ENCODE measurements around the gene KPNB1.
A peak's percentile ranks its signal among the peaks of the same experiment; 100 is the strongest.

Gene KPNB1

DNA sequence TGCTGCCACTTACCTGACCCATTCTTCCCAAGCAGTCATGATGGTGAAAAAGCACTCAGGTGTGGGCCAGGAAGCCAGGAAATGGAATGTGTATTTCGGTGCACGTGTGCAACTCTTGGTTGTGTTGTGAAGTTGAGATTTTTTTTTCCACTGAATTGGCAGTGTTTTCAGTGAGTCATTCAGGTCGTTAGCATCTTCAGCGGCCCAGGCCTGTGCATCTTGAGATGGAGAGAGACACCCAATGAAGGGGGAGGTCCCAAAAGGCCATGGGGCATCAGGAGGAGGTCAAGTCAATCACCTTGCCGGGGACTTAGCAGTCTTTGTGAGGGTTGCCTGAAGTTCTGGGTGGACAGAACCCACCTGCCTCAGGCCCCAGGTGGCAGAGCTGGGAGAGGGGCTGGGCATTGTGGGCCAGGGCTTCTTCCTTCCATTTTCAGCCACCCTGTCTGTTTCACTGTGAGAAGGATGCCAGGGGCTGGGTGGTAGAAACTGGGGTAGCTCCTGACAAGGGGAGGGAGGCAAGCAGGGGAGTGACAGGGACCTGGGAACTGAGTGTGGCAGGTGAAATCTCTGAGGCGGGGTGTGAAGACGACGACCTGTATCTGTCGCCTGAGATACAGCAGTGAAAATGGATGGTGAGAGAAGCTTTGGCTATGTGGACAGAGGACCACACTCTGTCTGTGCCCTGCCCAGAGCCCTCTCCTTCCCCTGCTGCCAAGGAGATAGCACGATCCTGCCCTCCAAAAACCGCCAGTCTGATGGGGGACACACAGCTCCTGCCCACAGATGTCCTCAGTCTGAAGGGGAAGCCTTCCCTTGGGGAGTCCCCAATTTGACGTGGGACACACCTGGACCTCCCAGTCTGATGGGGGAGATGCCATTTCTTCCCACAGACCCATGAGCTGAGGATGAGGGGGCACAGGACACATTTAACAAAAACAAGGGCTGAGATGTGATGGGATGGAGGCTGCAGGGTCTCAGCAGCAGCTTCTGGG lies 56.1 kb downstream of the KPNB1 start:
- no peaks in the 10 kb centered on the region for H3K9me3 Mint-ChIP-seq
- H3K4me1 Mint-ChIP-seq, result peaks cover 72% of the 10 kb centered on the region
- ATAC-seq (peak; percentile 56), DNase-seq (ENCODE audit: low spot score in 2 of 2) (peak in 1 of 2 donors; percentile 78)
- peaks cover 79% of the 10 kb centered on the region for H3K36me3 Mint-ChIP-seq
- peak overlapping the region; percentile 95 for H3K27ac Mint-ChIP-seq
- peak overlapping the region; percentile 76 for H3K4me3 Mint-ChIP-seq

DNA sequence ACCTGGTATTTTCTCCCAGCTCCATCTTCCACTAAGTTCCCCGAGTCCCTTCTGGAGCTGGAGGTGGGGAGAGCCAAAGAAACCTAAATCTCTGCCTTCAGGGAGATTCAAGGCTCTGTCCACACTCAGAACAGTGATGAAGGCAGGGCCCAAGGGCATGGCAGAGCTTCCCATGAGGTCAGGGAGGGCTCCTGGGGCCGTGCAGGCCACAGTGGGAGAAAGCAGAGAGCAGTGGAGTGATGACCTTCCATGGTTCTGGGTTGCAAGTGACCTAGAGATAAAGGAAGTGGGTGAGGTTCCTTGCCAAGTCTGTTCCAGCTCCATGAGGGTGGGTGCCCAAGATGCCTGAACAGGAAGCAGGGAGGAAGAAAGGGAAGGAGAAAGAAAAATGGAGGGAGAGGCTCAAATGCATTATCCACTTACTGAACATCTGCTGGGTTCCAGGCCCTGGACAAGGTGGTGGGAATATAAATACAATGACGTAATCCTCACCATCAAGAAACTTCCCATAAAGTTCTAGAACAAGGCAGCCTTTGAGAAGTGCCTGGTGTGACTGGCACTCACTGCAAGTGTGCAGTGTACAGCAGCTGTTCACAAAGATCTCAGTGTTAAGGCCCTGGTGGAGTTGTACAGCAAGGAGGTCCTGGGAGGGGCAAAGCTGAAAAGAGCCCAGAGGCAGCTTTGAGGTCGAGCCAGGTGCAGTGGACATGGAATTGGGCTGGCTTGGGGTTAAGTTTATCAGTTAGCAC lies 57.5 kb downstream of the KPNB1 start:
- no peak for DNase-seq (ENCODE audit: low spot score in 2 of 2)
- peaks cover 69% of the 10 kb centered on the region for H3K4me1 Mint-ChIP-seq
- no peak for ATAC-seq
- no peaks in the 10 kb centered on the region for H3K9me3 Mint-ChIP-seq
- H3K4me3 Mint-ChIP-seq, result peak overlapping the region; percentile 76
- peaks cover 75% of the 10 kb centered on the region for H3K36me3 Mint-ChIP-seq
- peak overlapping the region; percentile 95 for H3K27ac Mint-ChIP-seq

DNA sequence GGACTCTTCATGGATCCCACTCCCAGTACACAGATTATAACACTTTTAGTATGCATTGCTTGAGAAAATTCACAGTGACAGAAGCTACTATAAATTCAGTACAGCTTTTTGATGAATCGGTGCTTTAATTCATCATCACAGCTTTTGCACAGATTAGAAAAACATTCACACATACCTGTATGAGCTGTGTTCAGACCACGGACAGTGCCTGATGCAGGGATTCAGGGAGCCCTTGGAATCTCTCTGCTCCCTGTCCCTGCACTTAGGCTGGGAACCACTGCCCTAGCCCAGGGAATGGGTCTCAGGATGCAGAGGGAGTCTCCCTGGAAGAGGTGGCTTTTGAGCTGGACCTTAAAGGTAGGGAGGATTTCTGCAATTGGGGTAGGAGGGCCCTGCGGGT lies 58.2 kb downstream of the KPNB1 start:
- Mint-ChIP-seq H3K36me3 (peaks cover 69% of the 10 kb centered on the region), H3K4me1 (peaks cover 67% of the 10 kb centered on the region), H3K9me3 (no peaks in the 10 kb centered on the region)

DNA sequence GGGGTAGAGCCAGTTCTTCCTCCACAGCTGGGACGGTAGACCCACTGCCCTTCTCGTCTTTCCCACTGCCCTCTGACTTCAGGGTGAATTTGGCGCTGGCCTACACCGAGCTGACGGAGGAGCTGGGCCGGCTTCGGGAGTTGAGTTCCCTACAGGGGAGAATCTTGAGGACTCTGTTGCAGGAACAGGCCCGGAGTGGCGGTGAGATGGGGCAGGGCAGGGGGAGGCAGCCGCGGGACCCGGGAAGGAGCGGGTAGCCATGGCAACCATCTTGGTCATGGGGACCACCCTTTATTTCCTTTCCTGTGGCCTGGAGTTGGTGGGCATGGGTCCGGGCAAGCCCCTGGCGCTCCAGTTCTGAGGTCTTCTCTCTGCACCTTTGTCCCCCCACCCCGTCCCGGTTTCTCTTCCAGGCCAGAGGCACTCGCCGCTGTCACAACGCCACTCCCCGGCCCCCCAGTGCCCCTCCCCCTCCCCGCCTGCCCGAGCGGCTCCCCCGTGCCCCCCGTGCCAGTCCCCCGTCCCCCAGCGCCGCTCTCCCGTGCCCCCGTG lies 58.7 kb downstream of the KPNB1 start:
- H3K4me3 Mint-ChIP-seq, result no peak overlapping the region
- peaks cover 68% of the 10 kb centered on the region for H3K4me1 Mint-ChIP-seq
- DNase-seq (ENCODE audit: low spot score in 2 of 2), result no peak
- H3K9me3 Mint-ChIP-seq, result no peaks in the 10 kb centered on the region
- no peak for ATAC-seq
- peaks cover 64% of the 10 kb centered on the region for H3K36me3 Mint-ChIP-seq
- H3K27ac Mint-ChIP-seq, result no peak overlapping the region

More for the DNA sequence above, 58.2 kb downstream of the KPNB1 start:
- DNase-seq (ENCODE audit: low spot score in 2 of 2), result no peak
- H3K4me3 Mint-ChIP-seq, result no peak overlapping the region
- H3K27ac Mint-ChIP-seq, result peak overlapping the region; percentile 95
- ATAC-seq, result no peak

DNA sequence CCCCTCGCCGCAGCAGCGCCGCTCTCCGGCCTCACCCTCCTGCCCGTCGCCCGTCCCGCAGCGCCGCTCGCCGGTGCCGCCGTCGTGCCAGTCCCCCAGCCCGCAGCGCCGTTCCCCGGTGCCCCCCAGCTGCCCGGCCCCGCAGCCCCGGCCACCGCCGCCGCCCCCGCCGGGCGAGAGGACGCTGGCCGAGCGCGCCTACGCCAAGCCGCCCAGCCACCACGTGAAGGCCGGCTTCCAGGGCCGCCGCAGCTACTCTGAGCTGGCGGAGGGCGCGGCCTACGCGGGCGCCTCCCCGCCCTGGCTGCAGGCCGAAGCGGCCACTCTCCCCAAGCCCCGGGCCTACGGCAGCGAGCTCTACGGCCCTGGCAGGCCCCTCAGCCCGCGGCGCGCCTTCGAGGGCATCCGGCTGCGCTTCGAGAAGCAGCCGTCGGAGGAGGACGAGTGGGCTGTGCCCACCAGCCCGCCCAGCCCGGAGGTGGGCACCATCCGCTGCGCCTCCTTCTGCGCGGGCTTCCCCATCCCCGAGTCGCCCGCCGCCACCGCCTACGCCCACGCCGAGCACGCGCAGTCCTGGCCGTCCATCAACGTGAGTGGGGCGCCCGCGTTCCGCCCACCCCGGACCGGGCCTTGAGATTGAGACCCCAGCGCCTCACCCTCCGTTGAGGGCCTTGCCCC lies 59.3 kb downstream of the KPNB1 start:
- DNase-seq (ENCODE audit: low spot score in 2 of 2) (no peak), ATAC-seq (no peak)
- no peak overlapping the region for H3K4me3 Mint-ChIP-seq
- no peaks in the 10 kb centered on the region for H3K9me3 Mint-ChIP-seq
- peaks cover 68% of the 10 kb centered on the region for H3K4me1 Mint-ChIP-seq
- peaks cover 62% of the 10 kb centered on the region for H3K36me3 Mint-ChIP-seq
- H3K27ac Mint-ChIP-seq, result no peak overlapping the region

DNA sequence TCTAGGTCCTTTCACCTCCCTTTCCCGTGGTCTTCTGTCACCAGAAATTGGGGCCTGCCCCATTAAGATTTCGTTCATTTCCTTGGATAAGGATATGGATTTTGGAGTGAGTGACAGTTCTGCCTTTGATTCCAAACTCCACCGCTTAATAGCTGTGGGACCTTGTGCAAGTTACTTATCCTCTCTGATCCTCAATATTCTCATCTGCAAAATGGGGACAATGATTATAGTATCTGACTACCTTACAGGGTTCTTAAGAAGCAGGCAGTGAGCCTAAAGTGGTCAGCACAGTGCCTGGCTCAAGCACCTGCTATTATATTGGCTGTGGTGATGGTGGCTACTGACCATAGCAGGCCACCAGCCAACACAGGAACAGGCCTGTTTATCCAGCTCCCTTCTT lies 59.9 kb downstream of the KPNB1 start:
- Mint-ChIP-seq H3K9me3 (no peaks in the 10 kb centered on the region), H3K4me1 (peaks cover 68% of the 10 kb centered on the region), H3K4me3 (no peak overlapping the region), H3K27ac (peak overlapping the region; percentile 80), H3K36me3 (peaks cover 66% of the 10 kb centered on the region)
- DNase-seq (ENCODE audit: low spot score in 2 of 2), result no peak
- ATAC-seq, result no peak

DNA sequence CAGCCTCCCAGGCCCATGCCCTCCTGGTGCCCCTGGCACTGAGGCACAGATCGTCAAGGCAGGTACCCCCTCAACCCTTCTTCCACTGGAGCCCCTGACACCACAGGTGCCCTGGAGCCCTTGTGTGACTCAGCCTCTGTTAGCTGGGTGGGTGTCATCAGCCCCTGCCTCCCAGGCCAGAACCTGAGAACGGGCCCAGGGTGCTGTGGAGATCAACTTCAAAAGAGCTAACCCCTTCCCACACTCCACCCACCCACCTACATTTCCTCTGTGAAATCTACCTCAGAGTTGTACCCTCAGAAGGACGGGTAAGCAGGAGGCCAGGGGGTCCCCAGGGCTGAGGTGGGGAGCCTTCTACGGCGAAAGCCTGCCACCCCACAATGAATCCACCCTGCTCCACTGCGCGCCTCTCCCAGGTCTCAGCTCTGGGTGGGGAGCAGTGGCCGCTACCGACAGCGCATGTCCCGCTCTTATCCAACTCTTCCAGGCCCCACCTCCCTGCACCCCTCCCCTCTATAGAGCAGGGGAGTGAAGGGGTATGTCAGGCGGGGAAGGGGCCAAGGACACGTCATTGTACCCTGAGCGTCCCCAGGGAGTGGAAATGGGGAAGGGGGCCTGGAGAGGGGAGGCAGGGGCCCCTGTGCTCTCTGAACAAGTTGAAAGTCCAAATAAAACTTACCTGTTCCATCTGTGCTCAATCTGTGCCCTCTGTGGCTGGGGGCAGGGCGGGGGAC lies 61.8 kb downstream of the KPNB1 start:
- peaks cover 68% of the 10 kb centered on the region for H3K4me1 Mint-ChIP-seq
- H3K27ac Mint-ChIP-seq, result peak overlapping the region; percentile 80
- ATAC-seq (no peak), DNase-seq (ENCODE audit: low spot score in 2 of 2) (no peak)
- H3K36me3 Mint-ChIP-seq, result peaks cover 52% of the 10 kb centered on the region
- H3K4me3 Mint-ChIP-seq, result no peak overlapping the region
- no peaks in the 10 kb centered on the region for H3K9me3 Mint-ChIP-seq

DNA sequence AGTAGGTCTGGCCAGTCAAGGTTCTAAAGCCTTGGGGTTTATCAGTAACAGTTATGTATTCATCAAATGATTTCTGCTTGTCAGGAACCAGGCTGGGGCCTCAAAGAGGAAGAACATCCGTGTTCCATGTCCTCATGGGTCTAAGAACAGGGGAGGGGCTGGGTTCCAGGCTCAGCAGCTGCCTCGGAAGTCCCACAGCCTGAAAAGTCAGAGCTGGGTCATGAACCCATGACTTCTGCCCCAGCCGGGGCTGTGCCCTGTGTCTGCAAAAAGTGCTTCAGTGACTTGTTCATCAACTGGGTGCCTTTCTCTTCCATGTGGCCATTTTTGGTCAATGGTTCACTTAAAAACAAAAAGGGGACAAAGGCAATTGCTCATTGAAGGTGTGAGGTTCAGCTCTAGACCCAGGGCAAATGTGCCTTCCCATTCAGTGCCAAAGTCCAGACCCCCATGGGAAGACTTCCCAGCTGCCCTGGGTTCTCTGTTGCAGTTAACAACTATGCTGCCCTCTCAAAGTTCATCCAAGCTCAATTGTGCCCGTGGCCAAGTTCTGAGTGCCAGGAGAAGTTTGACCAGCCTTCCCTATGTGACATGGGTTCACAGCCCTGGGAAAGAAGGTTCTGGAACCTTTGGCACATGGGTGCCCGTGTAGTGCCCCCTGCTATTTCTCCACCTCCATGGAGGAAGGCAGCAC lies 62.8 kb downstream of the KPNB1 start:
- ATAC-seq (no peak), DNase-seq (ENCODE audit: low spot score in 2 of 2) (no peak)
- peaks cover 68% of the 10 kb centered on the region for H3K4me1 Mint-ChIP-seq
- H3K36me3 Mint-ChIP-seq, result peaks cover 43% of the 10 kb centered on the region
- peak overlapping the region; percentile 80 for H3K27ac Mint-ChIP-seq
- H3K4me3 Mint-ChIP-seq, result no peak overlapping the region
- no peaks in the 10 kb centered on the region for H3K9me3 Mint-ChIP-seq

DNA sequence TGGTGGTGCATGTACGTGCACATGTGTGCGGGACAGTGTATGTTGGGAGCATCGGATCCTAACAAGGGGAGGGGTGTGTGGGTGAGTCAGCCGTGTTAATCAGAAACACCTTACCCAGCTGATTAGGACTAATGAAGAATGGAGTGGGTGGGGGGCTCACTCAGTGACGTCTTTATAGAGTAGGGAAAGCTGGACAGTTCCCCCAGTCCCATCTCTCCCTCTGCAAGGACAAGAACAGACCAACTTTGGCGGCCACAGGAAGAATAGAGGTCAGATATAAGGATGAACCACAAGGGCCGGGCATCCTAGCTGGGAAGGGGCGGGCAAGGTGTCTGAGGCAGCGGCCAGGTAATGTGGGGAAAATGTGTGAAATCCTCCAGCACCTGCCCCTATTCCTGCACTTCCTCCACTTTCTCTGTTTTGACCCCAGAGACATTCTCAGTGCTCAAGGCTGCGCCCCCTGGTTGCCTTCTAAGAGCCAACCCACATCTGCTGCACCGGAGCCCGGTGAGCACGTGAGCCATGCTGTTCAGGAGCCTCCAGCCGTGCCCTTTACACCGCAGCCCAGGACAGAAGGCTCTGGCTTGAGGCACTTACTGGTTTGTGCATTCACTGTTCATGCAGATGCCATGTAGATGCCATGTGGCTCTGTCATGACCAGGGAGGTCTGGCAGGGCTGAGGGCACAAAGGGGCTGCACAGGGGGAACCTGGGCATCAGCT lies 64.4 kb downstream of the KPNB1 start:
- no peak for DNase-seq (ENCODE audit: low spot score in 2 of 2)
- peaks cover 83% of the 10 kb centered on the region for H3K4me1 Mint-ChIP-seq
- H3K36me3 Mint-ChIP-seq, result peaks cover 41% of the 10 kb centered on the region
- H3K27ac Mint-ChIP-seq, result peak overlapping the region; percentile 74
- H3K9me3 Mint-ChIP-seq, result no peaks in the 10 kb centered on the region
- no peak for ATAC-seq
- H3K4me3 Mint-ChIP-seq, result peak overlapping the region; percentile 77

DNA sequence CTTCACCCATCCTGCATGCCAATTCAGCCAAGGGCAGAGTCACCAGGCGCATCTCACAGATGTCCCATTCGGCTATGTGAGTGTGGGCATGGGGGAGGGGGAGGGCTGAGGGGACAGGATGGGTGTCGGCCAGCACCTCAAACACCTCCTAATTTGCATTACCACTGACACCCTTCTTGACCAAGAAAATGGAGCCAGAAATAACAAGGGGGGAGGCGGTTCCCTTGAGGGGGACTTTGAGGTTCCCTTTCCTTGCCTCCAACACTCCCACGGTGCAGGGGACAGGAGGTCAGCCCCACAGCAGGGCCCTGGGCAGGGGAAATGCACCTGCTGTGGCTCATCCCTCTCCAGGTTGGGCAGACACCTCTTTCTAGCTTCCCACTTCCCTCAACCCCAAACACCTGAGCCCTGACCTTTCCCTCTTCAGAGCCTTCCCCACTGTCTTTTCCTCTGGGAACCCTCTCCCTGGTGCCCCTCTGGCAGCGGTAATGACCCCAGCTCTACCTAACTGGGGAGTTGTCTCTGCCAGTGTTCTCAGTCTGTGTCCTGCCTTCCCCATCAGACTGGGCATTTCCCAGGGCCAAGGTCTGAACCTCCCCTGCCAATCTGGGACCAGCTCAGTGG lies 65.2 kb downstream of the KPNB1 start:
- no peak for DNase-seq (ENCODE audit: low spot score in 2 of 2)
- H3K4me1 Mint-ChIP-seq, result peaks cover 90% of the 10 kb centered on the region
- no peak for ATAC-seq
- peaks cover 43% of the 10 kb centered on the region for H3K36me3 Mint-ChIP-seq
- H3K4me3 Mint-ChIP-seq, result peak overlapping the region; percentile 77
- H3K27ac Mint-ChIP-seq, result peak overlapping the region; percentile 97
- H3K9me3 Mint-ChIP-seq, result no peaks in the 10 kb centered on the region

DNA sequence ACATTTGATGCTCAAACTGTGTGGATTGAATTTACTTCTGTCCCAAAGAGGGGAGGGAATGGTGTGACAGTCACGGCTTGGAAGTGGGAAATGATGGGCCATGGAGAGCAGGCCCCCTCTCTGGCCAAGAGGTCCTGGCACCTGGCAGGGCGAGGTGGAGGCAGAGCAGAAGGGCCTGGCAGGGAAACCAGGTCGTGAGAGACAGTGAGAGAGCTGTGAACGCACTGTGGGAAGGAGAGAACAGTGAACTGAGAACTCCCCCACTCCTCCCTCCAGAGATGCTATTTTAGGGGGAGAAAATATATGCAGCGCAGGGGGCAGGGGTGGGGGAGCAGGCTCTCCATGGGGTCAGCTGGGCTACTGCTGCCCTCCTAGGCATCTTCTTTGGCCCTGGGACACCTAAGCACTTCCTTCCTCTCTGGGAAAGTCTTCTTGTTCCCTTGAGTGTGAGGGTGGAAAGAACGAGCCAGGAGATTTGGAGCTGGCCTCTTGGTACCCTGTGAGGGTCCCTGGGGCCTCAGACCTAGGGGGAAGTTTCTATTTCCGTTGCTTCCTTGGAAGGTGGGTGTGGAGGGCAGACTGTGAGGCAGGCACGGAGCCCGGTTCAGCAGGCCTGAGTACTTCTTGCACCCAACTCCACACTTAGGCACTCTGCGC lies 66.1 kb downstream of the KPNB1 start:
- H3K4me1 Mint-ChIP-seq, result peaks cover 94% of the 10 kb centered on the region
- DNase-seq (ENCODE audit: low spot score in 2 of 2) (no peak), ATAC-seq (no peak)
- H3K9me3 Mint-ChIP-seq, result no peaks in the 10 kb centered on the region
- H3K27ac Mint-ChIP-seq, result peak overlapping the region; percentile 97
- H3K36me3 Mint-ChIP-seq, result peaks cover 37% of the 10 kb centered on the region
- peak overlapping the region; percentile 77 for H3K4me3 Mint-ChIP-seq

DNA sequence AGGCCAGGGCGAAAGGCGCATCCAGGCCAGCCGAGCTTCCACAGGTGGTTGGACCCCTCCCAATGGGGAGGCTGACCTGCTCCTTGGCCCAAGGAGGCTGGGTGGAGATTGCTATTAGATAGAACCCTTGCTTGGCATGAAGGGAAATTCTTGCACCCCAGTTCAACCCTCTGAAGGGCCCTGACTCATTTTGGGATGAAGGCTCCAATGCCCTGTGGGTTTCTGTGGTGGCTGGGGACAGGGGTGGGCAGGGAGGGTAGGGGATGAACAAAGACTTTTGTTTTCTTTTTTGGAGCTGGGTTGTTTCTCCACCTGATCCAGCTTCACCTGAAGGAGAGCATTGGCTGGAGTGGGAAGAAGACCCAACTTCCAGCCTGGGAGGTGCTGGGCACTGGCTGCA lies 66.7 kb downstream of the KPNB1 start:
- DNase-seq (ENCODE audit: low spot score in 2 of 2), result no peak
- Mint-ChIP-seq H3K4me1 (peaks cover 97% of the 10 kb centered on the region), H3K9me3 (no peaks in the 10 kb centered on the region), H3K4me3 (peak overlapping the region; percentile 77), H3K36me3 (peaks cover 37% of the 10 kb centered on the region), H3K27ac (peak overlapping the region; percentile 97)
- no peak for ATAC-seq

DNA sequence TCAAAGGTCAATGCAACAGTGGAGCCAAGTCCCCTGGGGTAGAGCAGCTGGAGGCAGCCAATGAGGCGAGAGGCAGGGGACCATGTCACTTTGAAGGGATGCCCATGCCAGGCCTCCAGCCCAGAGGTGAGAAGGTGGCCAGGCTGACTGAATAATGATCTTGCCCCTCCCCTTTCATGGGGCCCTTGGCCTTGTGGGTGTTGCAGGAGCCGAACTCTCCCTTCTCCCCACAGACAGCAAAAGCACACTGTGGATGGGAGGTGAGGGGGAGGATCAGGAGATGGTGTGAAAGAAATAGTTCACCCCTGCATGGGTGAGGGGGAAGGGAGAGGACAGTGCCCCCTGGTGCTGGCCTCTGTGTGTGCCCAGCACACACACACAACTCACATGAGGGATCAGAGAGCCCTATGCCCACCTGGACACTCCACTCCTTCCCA lies 67.6 kb downstream of the KPNB1 start:
- Mint-ChIP-seq H3K4me3 (peak overlapping the region; percentile 77), H3K27ac (peak overlapping the region; percentile 97), H3K4me1 (peaks cover 98% of the 10 kb centered on the region), H3K9me3 (no peaks in the 10 kb centered on the region), H3K36me3 (peaks cover 35% of the 10 kb centered on the region)
- DNase-seq (ENCODE audit: low spot score in 2 of 2), result peak in 1 of 2 donors; percentile 64
- ATAC-seq, result peak; percentile 1
